GM19099 (cell line): ENCODE measurements around the gene SLBP.

Experiments used
- POLR2A ChIP-seq: IDR thresholded peaks from 3 replicates; pipeline ENCODE4 v1.6.1; 2011; ENCODE audit warnings: low read depth; ENCODE audit not compliant: insufficient read length; ENCODE audit errors: extremely low read depth

The SLBP gene

DNA sequence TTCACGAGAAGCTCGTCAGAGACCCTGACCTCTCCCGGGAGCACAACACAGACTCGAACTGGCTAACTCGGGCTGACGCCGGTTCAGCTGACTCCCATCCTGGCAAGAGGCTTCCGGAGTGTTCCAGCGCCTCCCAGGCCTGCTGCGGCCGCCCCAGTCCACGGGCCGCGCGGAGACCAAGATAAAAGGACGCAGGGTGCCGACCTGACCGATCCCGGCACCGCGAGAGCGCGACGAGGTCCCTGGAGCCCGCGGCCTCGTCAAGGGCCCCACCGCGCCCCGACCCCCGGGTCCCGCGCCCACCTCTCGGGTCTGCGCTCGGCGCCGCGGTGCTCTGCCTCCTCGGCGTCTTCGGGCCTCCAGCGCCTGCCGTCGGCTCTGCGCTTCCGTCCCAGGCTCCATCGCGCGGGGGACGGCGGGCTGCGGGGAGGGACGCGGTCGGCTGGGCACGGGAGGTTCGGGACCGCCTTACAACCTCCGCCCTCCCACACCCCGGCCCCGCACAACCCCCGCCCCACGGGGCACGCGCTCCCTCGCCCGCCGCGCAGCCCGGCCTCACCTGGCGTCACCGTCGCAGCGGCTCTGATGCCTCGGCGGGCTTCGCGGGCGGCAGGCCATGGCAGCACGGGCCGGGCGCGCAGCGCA, 426 bp downstream of the SLBP start:
- TF ChIP-seq POLR2A, result no peak

DNA sequence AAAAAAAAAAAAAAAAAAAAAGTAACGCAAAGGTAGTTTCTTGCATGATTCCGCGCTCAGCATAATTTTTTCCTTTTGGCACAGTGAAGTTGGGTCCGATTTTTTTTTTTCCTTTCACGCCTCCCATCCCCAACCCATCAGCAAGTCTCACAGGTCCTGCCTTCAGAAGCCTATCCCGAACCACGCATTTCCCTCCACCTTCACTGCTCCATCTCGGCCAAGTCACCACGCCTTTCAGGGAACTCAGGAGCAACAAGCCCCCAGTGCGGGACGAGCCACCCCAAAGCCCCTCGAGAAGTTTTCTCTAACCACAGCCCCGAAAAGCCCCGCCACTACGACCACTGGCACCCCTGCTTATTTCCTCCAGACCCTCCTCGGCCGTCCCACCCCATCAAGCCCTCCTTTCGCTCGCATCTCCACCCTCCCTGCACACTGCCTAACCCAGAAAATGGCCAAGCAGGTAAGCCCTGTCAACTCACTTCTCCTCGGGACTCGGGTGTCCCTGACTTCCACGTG, 1.0 kb downstream of the SLBP start:
- no peak for TF ChIP-seq POLR2A

DNA sequence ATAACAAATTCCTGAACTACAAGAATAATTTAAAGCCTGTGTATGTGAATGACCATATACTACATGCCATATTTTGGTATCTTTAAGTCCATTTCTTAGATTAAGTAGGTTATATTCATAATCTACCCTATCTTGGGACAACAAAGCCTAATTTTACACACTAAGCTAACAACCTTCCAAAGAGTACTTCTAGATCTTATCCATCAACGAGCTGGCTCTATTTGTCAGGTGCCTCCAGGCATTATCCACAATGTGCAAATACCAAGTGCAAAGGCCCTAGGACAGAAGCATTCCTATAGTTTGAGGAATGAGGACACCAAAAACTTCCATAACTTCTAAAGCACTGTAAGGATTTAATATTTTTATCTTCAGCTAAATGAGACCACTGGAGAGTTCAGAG, 3.5 kb downstream of the SLBP start:
- no peak for TF ChIP-seq POLR2A

DNA sequence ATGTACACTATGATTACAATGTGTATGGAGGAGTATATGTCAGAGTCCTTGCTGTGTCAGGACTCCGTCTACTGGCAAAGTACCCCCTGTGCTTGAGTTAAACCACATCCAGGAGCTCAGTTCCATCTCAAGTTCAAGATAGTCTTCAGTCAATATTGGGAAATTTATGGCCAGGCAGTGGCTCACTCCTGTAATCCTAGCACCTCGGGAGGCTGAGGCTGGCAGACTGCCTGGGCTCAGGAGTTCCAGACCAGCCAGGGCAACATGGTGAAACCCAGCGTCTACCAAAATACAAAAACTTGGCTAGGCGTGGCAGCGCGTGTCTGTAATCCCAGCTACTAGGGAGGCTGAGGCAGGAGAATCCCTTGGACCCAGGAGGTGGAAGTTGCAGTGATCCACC, 5.8 kb downstream of the SLBP start:
- TF ChIP-seq POLR2A, result no peak

DNA sequence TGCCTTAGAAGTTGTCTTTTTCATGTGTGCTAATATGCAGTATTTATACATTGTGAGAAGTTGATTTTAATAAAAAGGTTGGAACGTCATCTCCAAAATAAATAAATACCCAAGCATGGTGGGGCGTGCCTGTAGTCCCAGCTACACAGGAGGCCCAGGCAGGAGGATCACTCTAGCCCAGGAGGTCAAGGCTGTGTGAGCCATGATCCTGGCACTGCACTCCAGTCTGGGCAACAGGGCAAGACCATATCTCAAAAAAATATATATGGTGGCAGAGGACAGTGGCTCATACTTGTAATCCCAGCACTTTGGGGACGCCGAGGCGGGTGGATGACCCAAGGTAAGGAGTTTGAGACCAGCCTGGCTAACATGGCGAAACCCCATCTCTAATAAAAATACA, 6.4 kb downstream of the SLBP start:
- no peak for TF ChIP-seq POLR2A

DNA sequence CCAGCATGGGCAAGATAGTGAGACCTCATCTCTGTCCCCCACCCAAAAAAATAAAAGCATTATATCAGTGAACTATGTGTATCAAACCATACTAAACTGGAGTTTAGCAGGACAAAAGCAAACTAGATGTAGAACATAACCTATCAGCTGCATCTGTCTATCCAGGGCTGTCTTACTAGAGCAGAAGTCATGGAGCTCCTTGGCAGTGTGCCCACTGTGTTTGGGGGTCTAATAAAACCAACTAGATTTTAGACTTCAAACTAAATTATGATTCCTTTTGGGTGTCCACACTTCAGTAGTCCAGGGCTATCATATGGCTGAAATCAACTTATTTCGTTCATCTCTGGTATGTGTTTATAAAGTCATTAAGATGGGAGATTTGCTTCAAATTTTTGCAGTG, 8.3 kb downstream of the SLBP start:
- no peak for TF ChIP-seq POLR2A

DNA sequence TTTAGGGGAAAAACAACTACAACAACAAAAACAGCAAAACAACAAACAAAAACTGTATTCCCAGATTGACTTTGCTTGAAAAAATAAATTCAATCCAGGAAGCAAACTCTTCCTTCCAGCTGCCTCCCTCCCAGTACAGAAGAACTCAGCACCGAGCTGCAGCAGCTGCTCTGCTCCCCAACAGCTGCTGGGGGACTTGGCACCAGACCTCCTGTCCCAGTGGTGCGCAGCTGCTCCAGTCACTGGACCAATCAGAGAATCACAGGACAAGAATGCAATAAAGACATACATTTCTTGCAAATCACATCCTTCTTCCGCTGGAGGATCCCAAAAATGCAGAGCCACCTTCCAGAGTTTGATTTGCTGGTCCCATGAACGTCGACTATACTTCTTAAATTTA, 16.2 kb downstream of the SLBP start:
- TF ChIP-seq POLR2A, result no peak

DNA sequence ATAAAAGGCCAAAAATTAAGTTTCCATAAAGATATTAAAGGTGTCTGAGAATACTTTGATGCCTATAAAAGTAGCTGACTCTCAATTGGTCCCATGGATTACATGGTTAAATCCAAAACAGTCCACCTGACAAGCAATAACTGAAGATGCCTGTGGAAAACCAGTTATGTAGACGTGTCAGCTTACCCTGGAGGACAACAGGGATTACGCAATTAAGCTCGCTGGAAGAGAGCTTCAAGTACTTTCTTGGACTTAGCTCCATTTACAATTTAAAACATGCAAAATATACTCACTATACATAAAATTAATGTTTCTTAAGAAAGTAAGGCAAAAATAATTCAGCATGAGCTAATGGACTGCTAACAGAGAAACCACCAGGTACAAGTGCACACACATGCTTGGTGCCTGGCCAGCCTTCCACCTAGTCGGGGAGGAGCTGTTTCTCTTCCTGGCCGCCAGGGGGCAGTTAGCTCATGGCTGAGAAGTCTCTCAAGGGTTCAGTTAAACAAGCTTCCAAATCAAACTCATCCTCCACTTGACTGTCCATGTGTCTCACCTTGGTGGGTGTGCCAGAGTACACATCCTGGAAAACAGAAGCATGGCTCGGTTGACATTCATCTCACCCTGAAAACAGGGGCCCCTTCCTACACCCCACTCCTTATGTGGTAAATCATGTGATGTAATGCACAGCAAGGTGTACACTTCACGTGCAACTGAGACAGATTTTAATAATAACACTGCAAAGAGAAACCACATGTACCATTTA, 18.8 kb downstream of the SLBP start:
- no peak for TF ChIP-seq POLR2A

DNA sequence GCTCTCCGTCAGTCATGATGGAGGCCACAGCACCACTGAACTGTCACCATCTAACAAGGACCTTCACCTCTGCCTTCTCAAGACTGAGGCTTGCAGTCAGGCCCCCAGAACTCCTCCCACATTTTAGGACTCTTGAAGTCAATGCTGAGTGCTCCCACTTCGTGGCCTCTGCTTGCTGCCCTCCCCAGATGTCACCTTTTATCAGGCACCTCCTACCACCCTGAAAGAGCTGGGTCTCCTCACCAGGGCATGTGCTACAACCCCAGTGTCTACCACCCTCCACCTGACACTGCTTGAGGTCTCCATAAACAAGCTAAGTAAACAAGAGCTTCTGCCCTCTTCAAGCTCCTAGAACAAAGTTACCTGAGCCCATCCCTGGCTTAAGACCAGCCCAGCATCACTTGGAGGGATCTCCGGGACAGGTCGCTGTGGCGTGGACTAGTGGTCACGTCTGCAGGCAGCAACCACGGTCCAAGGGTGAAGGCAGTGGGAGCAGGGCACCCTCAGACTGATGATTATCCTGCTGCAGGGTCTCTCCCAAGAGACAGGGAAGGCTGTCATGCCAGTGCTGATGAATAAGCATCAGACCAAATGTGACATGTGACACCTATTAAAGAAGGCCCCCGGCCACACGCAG, 20.3 kb downstream of the SLBP start:
- TF ChIP-seq POLR2A, result no peak

DNA sequence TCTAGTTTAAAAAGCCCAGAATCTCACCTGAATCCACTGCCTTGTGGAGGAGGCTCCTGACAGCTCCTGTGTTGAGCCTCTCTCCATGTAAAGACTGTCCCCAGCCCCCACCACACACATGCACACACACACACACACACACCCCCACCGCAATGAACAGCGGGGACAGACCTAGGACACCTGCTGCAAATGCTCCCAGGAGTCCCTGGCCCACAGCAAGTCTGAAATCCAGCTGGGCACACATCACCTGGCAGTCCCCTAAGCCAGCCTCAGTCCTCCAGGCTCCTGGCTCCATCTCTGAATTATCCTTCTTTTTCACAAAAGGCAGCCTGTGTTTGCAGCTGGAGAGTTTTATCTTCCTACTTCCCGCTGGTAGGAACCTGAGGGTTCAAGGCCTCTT, 21.4 kb downstream of the SLBP start:
- no peak for TF ChIP-seq POLR2A

DNA sequence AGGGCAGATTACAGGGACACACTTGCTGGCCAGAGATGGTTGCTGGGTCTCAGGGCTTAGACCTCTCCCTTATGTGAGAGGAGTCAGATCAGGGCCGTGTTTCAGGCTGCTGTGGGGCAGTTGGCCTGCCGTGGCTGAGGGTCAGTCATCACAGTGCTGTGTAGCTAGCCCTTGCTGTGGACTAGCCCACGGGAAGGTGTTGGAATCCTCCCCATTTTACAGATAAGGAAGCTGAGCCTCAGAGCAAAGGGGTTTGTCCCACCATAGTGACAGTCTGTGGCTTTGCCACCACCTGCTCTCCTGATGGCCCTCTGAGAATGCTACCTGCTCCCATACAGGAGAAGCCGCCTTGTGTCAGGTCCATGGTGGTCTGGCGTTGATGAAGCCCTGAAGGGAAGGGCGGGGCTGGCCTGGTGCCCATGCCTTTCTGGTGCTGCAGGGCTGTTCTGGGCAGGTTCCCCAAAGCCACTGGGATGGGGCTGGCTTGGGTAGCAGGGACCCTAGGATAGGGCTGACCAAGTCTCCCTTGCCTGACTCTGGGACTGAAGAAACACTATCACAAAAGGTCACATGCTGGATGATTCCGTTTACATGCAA, 25.6 kb downstream of the SLBP start:
- TF ChIP-seq POLR2A, result no peak

DNA sequence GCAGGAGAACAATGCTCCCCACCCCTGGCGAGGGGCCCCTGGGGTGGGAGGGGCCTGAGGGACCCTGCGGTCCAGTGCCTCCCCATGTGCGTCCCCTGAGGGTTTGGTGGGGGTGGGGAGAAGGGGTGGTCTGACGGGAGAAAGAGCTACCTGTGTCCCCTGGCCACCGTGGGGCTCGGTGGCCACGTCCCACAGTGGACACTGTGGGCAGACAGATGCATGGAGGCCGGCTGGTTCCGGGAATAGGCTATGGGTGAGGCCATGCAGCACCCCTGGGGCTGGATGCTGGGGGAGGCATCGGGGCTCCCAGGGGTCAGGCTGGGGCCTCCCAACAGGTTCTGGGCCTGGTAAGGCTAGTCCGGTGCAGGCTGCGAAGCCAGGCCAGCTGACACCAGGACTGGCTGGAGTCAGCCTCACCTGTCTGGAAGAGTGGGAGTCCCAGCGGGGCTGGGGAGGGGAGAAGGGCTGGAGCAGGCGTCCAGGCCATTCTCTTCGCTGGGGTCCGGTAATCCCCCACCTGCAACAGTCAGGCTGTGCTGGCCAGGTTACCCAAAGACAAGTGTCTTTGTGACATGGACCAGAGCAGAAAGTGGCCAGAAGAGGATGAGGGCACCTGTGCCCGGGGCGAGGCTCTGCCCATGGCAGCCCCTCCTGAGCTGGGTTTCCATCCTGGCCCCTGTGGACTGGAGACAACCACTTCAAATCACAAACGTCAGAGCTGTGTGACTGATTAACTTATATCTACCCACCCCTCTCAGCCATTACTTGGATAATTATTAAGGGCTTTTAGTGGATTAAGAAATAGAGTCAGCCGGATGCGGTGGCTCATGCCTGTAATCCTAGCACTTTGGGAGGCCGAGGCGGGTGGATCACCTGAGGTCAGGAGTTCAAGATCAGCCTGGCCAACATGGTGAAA, 26.6 kb downstream of the SLBP start:
- no peak for TF ChIP-seq POLR2A

DNA sequence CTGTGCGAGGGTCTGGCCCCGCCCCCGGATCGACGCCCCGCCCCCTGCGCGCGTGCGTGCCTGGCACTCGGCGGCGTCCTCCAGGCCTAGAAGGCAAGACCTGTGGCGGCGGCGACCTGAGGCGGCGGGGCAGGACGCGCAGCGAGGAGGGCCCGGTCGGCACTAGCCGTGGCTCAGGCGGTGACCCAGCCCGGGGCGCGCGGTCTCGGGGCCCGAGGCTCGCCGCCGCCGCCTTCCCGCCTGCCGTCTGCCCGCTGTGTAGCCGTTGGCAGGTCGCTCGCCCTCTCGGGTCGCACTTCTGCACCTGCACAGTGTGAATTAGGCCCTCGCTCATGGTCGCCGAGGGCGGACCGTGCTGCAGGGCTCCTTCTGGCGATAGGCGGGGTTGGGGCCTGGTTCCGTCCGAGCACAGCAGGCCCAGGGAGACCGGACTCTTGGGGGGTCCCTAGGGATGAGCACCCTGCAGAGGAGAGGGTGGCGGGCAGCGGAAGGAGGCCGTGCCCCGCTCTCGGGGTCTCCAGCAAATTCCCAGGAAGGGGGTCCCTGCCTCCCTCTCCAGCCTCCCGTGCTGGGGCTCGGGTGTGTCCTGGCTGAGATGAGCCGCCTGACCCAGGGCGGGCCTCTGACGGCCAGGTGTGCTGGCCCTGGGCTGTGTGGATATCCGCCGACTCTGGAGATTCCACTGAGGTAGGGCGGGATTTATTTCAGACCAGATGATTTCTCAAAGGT, 27.4 kb downstream of the SLBP start:
- peak; percentile 10 for TF ChIP-seq POLR2A
